IMR-90 (cell line): ENCODE results near the gene GNG5. TPM values are rescaled to one million over a fixed set of nuclear protein-coding genes. Genes with fewer than 3 reads are reported as not detected.

Experiments used
- ATAC-seq: fragments of 200-7000 bp; cut with Tn5 transposase; 2 replicates; pipeline ENCODE4 v1.9.1; 2020; ENCODE audit warnings: low read depth, mild to moderate bottlenecking, moderate library complexity
- BruUV-seq: library from RNA; stranded (reverse); fragments of 400-500 nt; replicated peaks from 2 replicates; lab custom pipeline; 2021; lab: Mats Ljungman, UMichigan
- CTCF ChIA-PET: fragments of 300-600 bp; formaldehyde crosslinking; extraction: SDS; loops from one replicate; lab custom pipeline; 2021; ENCODE audit warnings: antibody characterized with exemption; lab: Yijun Ruan, JAX
- POLR2A ChIA-PET: fragments of 300-600 bp; sonication (Branson Sonifier 250); formaldehyde crosslinking; loops from one replicate; lab custom pipeline; 2022; ENCODE audit warnings: antibody characterized with exemption; ENCODE audit not compliant: unreplicated experiment; lab: Charles Lee
- DNase-seq: peaks from one replicate; pipeline ENCODE4 v3.0.0; 2013
- H2AFZ ChIP-seq: replicated peaks from 2 replicates; pipeline ENCODE3; 2013; ENCODE audit warnings: low read length, mild to moderate bottlenecking; ENCODE audit not compliant: poor library complexity
- H2AK5ac ChIP-seq: 2 replicates; pipeline ENCODE4 v1.6.1; 2013; ENCODE audit warnings: low read depth, low read length, inconsistent platforms
- H2AK9ac ChIP-seq: replicated peaks from 2 replicates; pipeline ENCODE3; 2013; ENCODE audit warnings: mild to moderate bottlenecking, low read depth, low read length, moderate library complexity; ENCODE audit not compliant: poor library complexity
- H2BK120ac ChIP-seq: 2 replicates; pipeline ENCODE4 v1.6.1; 2013; ENCODE audit warnings: low read depth, low read length, inconsistent platforms
- H2BK15ac ChIP-seq: 3 replicates; pipeline ENCODE4 v1.6.1; 2013; ENCODE audit warnings: low read depth, low read length, inconsistent platforms
- H2BK20ac ChIP-seq: 2 replicates; pipeline ENCODE4 v1.6.1; 2013; ENCODE audit warnings: low read depth, mild to moderate bottlenecking, inconsistent platforms, low read length, moderate library complexity
- H2BK5ac ChIP-seq: 2 replicates; pipeline ENCODE4 v1.6.1; 2013; ENCODE audit warnings: mild to moderate bottlenecking, low read depth, low read length, inconsistent platforms; ENCODE audit not compliant: poor library complexity, severe bottlenecking
- H3K14ac ChIP-seq: replicated peaks from 2 replicates; pipeline ENCODE4 v1.6.1; 2013; ENCODE audit warnings: low read depth, low read length, inconsistent platforms
- H3K18ac ChIP-seq: 2 replicates; pipeline ENCODE4 v1.6.1; 2013; ENCODE audit warnings: low read depth, low read length, control low read depth
- H3K23ac ChIP-seq: 2 replicates; pipeline ENCODE4 v1.6.1; 2013; ENCODE audit warnings: low read depth, low read length, inconsistent platforms
- H3K27ac ChIP-seq: 2 replicates; pipeline ENCODE4 v1.5.1; 2013; ENCODE audit warnings: mild to moderate bottlenecking, control low read depth, low read length; ENCODE audit not compliant: insufficient read depth
- H3K27me3 ChIP-seq: 2 replicates; pipeline ENCODE4 v1.6.1; 2013; ENCODE audit warnings: low read length; ENCODE audit not compliant: control insufficient read depth, insufficient read depth
- H3K36me3 ChIP-seq: 2 replicates; pipeline ENCODE4 v1.6.1; 2013; ENCODE audit warnings: low read length, mixed read lengths; ENCODE audit not compliant: control insufficient read depth, insufficient read depth
- H3K4ac ChIP-seq: 2 replicates; pipeline ENCODE4 v1.6.1; 2013; ENCODE audit warnings: low read depth, low read length, inconsistent platforms
- H3K4me1 ChIP-seq: 2 replicates; pipeline ENCODE4 v1.6.1; 2013; ENCODE audit warnings: low read length, mixed read lengths; ENCODE audit not compliant: control insufficient read depth, insufficient read depth
- H3K4me2 ChIP-seq: 2 replicates; pipeline ENCODE4 v1.6.1; 2013; ENCODE audit warnings: low read depth, mild to moderate bottlenecking, control low read depth, low read length, moderate library complexity
- H3K4me3 ChIP-seq: 2 replicates; pipeline ENCODE4 v1.5.1; 2013; ENCODE audit warnings: low read depth, mild to moderate bottlenecking, control low read depth, low read length, moderate library complexity; ENCODE audit not compliant: insufficient read depth
- H3K56ac ChIP-seq: 2 replicates; pipeline ENCODE4 v1.6.1; 2013; ENCODE audit warnings: low read length, inconsistent platforms; ENCODE audit not compliant: insufficient read depth; ENCODE audit errors: extremely low read depth
- H3K79me1 ChIP-seq, 2 experiments: 2 replicates each; pipeline ENCODE4 v1.6.1; 2013; ENCODE audit warnings: low read length in 2 of 2, inconsistent platforms in 1 of 2, low read depth in 1 of 2
- H3K9ac ChIP-seq: 2 replicates; pipeline ENCODE4 v1.6.1; 2013; ENCODE audit warnings: low read depth, low read length, control low read depth
- H3K9me1 ChIP-seq: 2 replicates; pipeline ENCODE4 v1.6.1; 2013; ENCODE audit warnings: low read length, inconsistent platforms; ENCODE audit not compliant: insufficient read depth
- H3K9me3 ChIP-seq: 2 replicates; pipeline ENCODE4 v1.6.1; 2013; ENCODE audit warnings: low read length; ENCODE audit not compliant: control insufficient read depth, insufficient read depth
- H4K20me1 ChIP-seq: 2 replicates; pipeline ENCODE4 v1.6.1; 2013; ENCODE audit warnings: low read length, inconsistent platforms; ENCODE audit not compliant: insufficient read depth
- H4K5ac ChIP-seq: 2 replicates; pipeline ENCODE4 v1.6.1; 2013; ENCODE audit warnings: mild to moderate bottlenecking, low read depth, low read length, control low read depth
- H4K8ac ChIP-seq, 2 experiments: 2 replicates each; pipeline ENCODE4 v1.6.1; 2013; ENCODE audit warnings: low read depth in 2 of 2, low read length in 2 of 2, control low read depth in 1 of 2, inconsistent platforms in 1 of 2
- H4K91ac ChIP-seq: 2 replicates; pipeline ENCODE4 v1.6.1; 2013; ENCODE audit warnings: low read depth, low read length, inconsistent platforms; ENCODE audit not compliant: insufficient read depth
- BHLHE40 ChIP-seq: fragments of 150-350 bp; IDR thresholded peaks from 2 replicates; pipeline ENCODE4 v1.6.1; 2016; ENCODE audit warnings: mild to moderate bottlenecking, low read depth, low read length
- CEBPB ChIP-seq: IDR thresholded peaks from 2 replicates; pipeline ENCODE4 v1.6.1; 2012; ENCODE audit warnings: low read depth, low read length, improper control_type of control experiment
- CHD1 ChIP-seq: IDR thresholded peaks from 2 replicates; pipeline ENCODE4 v1.6.1; 2012; ENCODE audit warnings: low read depth, low read length, improper control_type of control experiment
- FOS ChIP-seq: fragments of 150-350 bp; IDR thresholded peaks from 2 replicates; pipeline ENCODE4 v1.6.1; 2016; ENCODE audit warnings: low read depth, low read length
- MAFK ChIP-seq: IDR thresholded peaks from 2 replicates; pipeline ENCODE4 v1.6.1; 2012; ENCODE audit warnings: low read depth, low read length, improper control_type of control experiment
- MAZ ChIP-seq: IDR thresholded peaks from 2 replicates; pipeline ENCODE4 v1.6.1; 2012; ENCODE audit warnings: low read depth, mild to moderate bottlenecking, low read length, improper control_type of control experiment, moderate library complexity, borderline replicate concordance
- MXI1 ChIP-seq: IDR thresholded peaks from 2 replicates; pipeline ENCODE4 v1.6.1; 2012; ENCODE audit warnings: low read depth, mild to moderate bottlenecking, low read length, moderate library complexity, borderline replicate concordance
- NFE2L2 ChIP-seq: fragments of 150-350 bp; IDR thresholded peaks from 2 replicates; pipeline ENCODE4 v1.6.1; 2016; ENCODE audit warnings: low read depth, mild to moderate bottlenecking, low read length
- POLR2A ChIP-seq: IDR thresholded peaks from 2 replicates; pipeline ENCODE4 v1.6.1; 2012; ENCODE audit warnings: mild to moderate bottlenecking, low read depth, low read length
- RAD21 ChIP-seq: IDR thresholded peaks from 2 replicates; pipeline ENCODE4 v1.6.1; 2012; ENCODE audit warnings: low read length, improper control_type of control experiment
- RCOR1 ChIP-seq: IDR thresholded peaks from 2 replicates; pipeline ENCODE4 v1.6.1; 2012; ENCODE audit warnings: mild to moderate bottlenecking, low read length, improper control_type of control experiment; ENCODE audit not compliant: insufficient replicate concordance
- RFX5 ChIP-seq: IDR thresholded peaks from 2 replicates; pipeline ENCODE4 v1.8.0; 2012; ENCODE audit warnings: low read depth, mild to moderate bottlenecking, low read length, moderate library complexity
- SMC3 ChIP-seq: fragments of 150-350 bp; IDR thresholded peaks from 2 replicates; pipeline ENCODE4 v1.6.1; 2016; ENCODE audit warnings: low read depth, mild to moderate bottlenecking, antibody characterized with exemption, low read length, moderate library complexity
- WGBS, 2 experiments: methylation state at CpG; one replicate each; pipeline versions ENCODE4 v1.1.5 to v1.1.7; 2013; ENCODE audit warnings: missing lambda C conversion rate in 2 of 2; ENCODE audit not compliant: insufficient read length in 1 of 2; ENCODE audit errors: extremely low coverage in 2 of 2; 5-methylcytosine and 5-hydroxymethylcytosine counted together
- dilution Hi-C: fragments of 300-500 bp; cut with HindIII; formaldehyde crosslinking; loops from one replicate; pipeline ENCODE4 v1.14.3; 2018; ENCODE audit warnings: low sequenced_read_pairs; ENCODE audit not compliant: unreplicated experiment
- in situ Hi-C: fragments of 300-500 bp; cut with MboI; formaldehyde crosslinking; loops from 3 replicates; pipeline ENCODE4 v1.14.3; 2019; ENCODE audit warnings: low sequenced_read_pairs, inconsistent platforms, mixed read lengths
- intact Hi-C: fragments of 100-400 bp; cut with micrococcal nuclease; formaldehyde crosslinking; loops from 2 replicates; pipeline ENCODE4 v1.10.0; 2022
- polyA plus RNA-seq, 3 experiments: library from polyadenylated mRNA; depleted of rRNA; stranded (reverse); fragments of >200 nt; gene quantifications; 2 replicates each; pipeline ENCODE4 v1.2.3, GENCODE V29; 2012; ENCODE audit warnings: low replicate concordance in 1 of 3
- total RNA-seq: library from RNA; depleted of rRNA; stranded (reverse); fragments of >200 nt; gene quantifications from 2 replicates; pipeline ENCODE4 v1.2.3, GENCODE V29; 2012
- TF ChIP-seq, protein P1 (sequence below): fragments of 150-350 bp; IDR thresholded peaks from 2 replicates; pipeline ENCODE4 v1.6.1; 2016; ENCODE audit warnings: low read depth, mild to moderate bottlenecking, low read length, moderate library complexity, borderline replicate concordance
- TF ChIP-seq, protein P2 (sequence below): fragments of 150-350 bp; IDR thresholded peaks from 2 replicates; pipeline ENCODE4 v1.6.1; 2017; ENCODE audit warnings: mild to moderate bottlenecking, antibody characterized with exemption, low read length, low read depth
- TF ChIP-seq, protein P3 (sequence below): conservative IDR thresholded peaks from 2 replicates; pipeline ENCODE4 v1.5.1; 2012; ENCODE audit warnings: mild to moderate bottlenecking, low read depth, low read length, improper control_type of control experiment

GNG5 gene
- total and polyA plus RNA-seq, 2 of the 4 experiments (the other 2 are of a cell fraction), result 36.4 to 128 TPM

DNA sequence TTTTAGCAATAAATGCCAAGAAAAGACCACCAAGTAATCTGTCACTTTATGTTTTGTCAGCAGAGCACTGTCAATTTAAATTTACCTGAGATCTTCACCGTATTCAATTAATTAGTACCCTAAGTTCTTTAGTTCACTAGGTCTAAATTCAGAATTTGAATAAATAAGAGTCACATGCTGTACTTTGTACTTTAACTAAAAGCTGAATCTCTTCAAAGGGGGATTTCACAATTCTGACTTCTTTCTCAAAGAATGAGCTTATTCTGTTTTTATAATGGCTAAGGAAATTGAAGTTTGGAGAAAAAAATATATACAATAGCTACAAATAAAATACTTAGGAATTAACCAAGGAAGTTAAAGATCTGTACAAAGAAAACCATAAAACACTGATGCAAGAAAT is 2.1 kb upstream of the GNG5 start:
- no peak overlapping the region for H2AK9ac ChIP-seq
- POLR2A ChIA-PET, result no interaction called here
- dilution Hi-C loops, result no loop called here
- BruUV-seq, result no TSS peak
- no peak overlapping the region for H3K9ac ChIP-seq
- H3K4me3 ChIP-seq, result no peak overlapping the region
- CTCF ChIA-PET, result no interaction called here
- H3K56ac ChIP-seq, result no peak overlapping the region
- no CpG with 5 or more reads among the region's 1 CpG for WGBS, 2 experiments
- H3K79me1 ChIP-seq, result peaks cover 5 to 20% of the 10 kb centered on the region in 2 experiments; a peak in 3 of 4 replicates
- DNase-seq (no peak), ATAC-seq (no peak)
- H2BK15ac ChIP-seq, result no peak overlapping the region
- H3K23ac ChIP-seq, result no peak overlapping the region
- H4K20me1 ChIP-seq, result peaks cover 20% of the 10 kb centered on the region
- no peak overlapping the region for H4K5ac ChIP-seq
- intact Hi-C loops, result loop anchor here (5.0 kb wide), 1 partner anchor 366 kb away; the partner anchor contains the start of gene PRKACB
- no peaks in the 10 kb centered on the region for H3K27me3 ChIP-seq
- H2AFZ ChIP-seq, result no peak overlapping the region
- H3K4me2 ChIP-seq, result no peak overlapping the region
- TF ChIP-seq BHLHE40 (no peak), MXI1 (no peak), NFE2L2 (no peak), MAFK (no peak), RCOR1 (no peak), RAD21 (no peak), POLR2A (no peak), FOS (no peak), MAZ (no peak), CHD1 (no peak), SMC3 (no peak), RFX5 (no peak), CEBPB (no peak)
- TF ChIP-seq, protein P1, sequence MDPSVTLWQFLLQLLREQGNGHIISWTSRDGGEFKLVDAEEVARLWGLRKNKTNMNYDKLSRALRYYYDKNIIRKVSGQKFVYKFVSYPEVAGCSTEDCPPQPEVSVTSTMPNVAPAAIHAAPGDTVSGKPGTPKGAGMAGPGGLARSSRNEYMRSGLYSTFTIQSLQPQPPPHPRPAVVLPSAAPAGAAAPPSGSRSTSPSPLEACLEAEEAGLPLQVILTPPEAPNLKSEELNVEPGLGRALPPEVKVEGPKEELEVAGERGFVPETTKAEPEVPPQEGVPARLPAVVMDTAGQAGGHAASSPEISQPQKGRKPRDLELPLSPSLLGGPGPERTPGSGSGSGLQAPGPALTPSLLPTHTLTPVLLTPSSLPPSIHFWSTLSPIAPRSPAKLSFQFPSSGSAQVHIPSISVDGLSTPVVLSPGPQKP, result no peak
- TF ChIP-seq, protein P2, sequence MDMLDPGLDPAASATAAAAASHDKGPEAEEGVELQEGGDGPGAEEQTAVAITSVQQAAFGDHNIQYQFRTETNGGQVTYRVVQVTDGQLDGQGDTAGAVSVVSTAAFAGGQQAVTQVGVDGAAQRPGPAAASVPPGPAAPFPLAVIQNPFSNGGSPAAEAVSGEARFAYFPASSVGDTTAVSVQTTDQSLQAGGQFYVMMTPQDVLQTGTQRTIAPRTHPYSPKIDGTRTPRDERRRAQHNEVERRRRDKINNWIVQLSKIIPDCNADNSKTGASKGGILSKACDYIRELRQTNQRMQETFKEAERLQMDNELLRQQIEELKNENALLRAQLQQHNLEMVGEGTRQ, result no peak
- TF ChIP-seq, protein P3, sequence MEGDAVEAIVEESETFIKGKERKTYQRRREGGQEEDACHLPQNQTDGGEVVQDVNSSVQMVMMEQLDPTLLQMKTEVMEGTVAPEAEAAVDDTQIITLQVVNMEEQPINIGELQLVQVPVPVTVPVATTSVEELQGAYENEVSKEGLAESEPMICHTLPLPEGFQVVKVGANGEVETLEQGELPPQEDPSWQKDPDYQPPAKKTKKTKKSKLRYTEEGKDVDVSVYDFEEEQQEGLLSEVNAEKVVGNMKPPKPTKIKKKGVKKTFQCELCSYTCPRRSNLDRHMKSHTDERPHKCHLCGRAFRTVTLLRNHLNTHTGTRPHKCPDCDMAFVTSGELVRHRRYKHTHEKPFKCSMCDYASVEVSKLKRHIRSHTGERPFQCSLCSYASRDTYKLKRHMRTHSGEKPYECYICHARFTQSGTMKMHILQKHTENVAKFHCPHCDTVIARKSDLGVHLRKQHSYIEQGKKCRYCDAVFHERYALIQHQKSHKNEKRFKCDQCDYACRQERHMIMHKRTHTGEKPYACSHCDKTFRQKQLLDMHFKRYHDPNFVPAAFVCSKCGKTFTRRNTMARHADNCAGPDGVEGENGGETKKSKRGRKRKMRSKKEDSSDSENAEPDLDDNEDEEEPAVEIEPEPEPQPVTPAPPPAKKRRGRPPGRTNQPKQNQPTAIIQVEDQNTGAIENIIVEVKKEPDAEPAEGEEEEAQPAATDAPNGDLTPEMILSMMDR, result no peak
- no peak overlapping the region for H2BK120ac ChIP-seq
- in situ Hi-C loops, result no loop called here
- H3K9me1 ChIP-seq, result no peaks in the 10 kb centered on the region; the same call in 1 of the 2 replicates
- peaks cover 6% of the 10 kb centered on the region; the same call in 1 of the 2 replicates for H3K4me1 ChIP-seq
- no peaks in the 10 kb centered on the region for H3K36me3 ChIP-seq
- H2BK5ac ChIP-seq, result no peak overlapping the region
- H2BK20ac ChIP-seq, result no peak overlapping the region
- no peak overlapping the region for H4K8ac ChIP-seq
- H2AK5ac ChIP-seq, result no peak overlapping the region
- no peak overlapping the region for H3K27ac ChIP-seq
- H3K14ac ChIP-seq, result no peak overlapping the region
- H3K18ac ChIP-seq, result no peak overlapping the region
- H4K91ac ChIP-seq, result no peak overlapping the region
- H3K9me3 ChIP-seq, result no peaks in the 10 kb centered on the region
- no peak overlapping the region for H3K4ac ChIP-seq
